Stomach (tissue), 9 donors: ENCODE results near the gene DCP1A. TPM values are rescaled to one million over a fixed set of nuclear protein-coding genes. Genes with fewer than 3 reads are reported as not detected.
A peak's percentile ranks its signal among the peaks of the same experiment; 100 is the strongest.

ENCODE experiments used
- DNase-seq, 2 donors: peaks; one replicate each; pipeline versions ENCODE4 v3.0.0 to v3.0.0-alpha.2; 2013 to 2019
- H3K27ac ChIP-seq, 5 donors: fragments of 200-600 bp in 4 of 5; sonication (generic) in 4 of 5; one replicate each; pipeline ENCODE4 v1.5.1; 2013 to 2019; ENCODE audit warnings: mild to moderate bottlenecking in 1 of 5, moderate library complexity in 1 of 5
- H3K27me3 ChIP-seq, 3 donors: fragments of 200-600 bp; sonication (generic); one replicate each; pipeline ENCODE4 v1.5.1; 2017 to 2019; ENCODE audit warnings: mixed run types in 1 of 3
- H3K36me3 ChIP-seq, 4 donors: fragments of 200-600 bp; sonication (generic); 1 replicate in 3 of 4; 2 replicates in 1 of 4; pipeline ENCODE4 v1.5.1; 2016 to 2019
- H3K4me1 ChIP-seq, 4 donors: fragments of 200-600 bp; sonication (generic); one replicate each; pipeline ENCODE4 v1.5.1; 2016 to 2019
- H3K4me3 ChIP-seq, 4 donors: fragments of 200-600 bp; sonication (generic) in 3 of 4; one replicate each; pipeline ENCODE4 v1.5.1; 2016 to 2019; ENCODE audit warnings: mild to moderate bottlenecking in 1 of 4
- H3K9me3 ChIP-seq, 4 donors: fragments of 200-600 bp; sonication (generic); one replicate each; pipeline ENCODE4 v1.5.1; 2016 to 2019
- CTCF ChIP-seq, 7 experiments: fragments of 450-650 bp in 4 of 7; fragments of 200-600 bp in 3 of 7; sonication (generic) in 3 of 7; IDR thresholded peaks; one replicate each; pipeline ENCODE4 v1.5.1; 2016 to 2019; ENCODE audit warnings: antibody characterized with exemption in 7 of 7, control low read depth in 2 of 7, mild to moderate bottlenecking in 1 of 7
- EP300 ChIP-seq: sonication (generic); formaldehyde crosslinking; IDR thresholded peaks from one replicate; pipeline ENCODE4 v1.6.1; 2017; ENCODE audit warnings: antibody characterized with exemption
- POLR2A ChIP-seq, 4 donors: fragments of 450-650 bp; IDR thresholded peaks; one replicate each; pipeline ENCODE4 v1.6.1; 2016; ENCODE audit warnings: antibody characterized with exemption in 4 of 4, control low read depth in 2 of 4, mild to moderate bottlenecking in 1 of 4, moderate library complexity in 1 of 4
- POLR2AphosphoS5 ChIP-seq, 3 donors: sonication (generic); formaldehyde crosslinking; IDR thresholded peaks; one replicate each; pipeline ENCODE4 v1.6.1; 2016; ENCODE audit warnings: antibody characterized with exemption in 3 of 3
- WGBS, 5 donors: extraction: QIAGEN DNeasy Blood & Tissue Kit in 3 of 5; methylation state at CpG; one replicate each; pipeline versions ENCODE4 v1.1.5 to v1.1.7; 2013 to 2018; 5-methylcytosine and 5-hydroxymethylcytosine counted together
- intact Hi-C: fragments of 100-400 bp; cut with DNase I; formaldehyde crosslinking; loops from one replicate; pipeline ENCODE4 v1.15.1; 2023; ENCODE audit warnings: low total_unique reads
- polyA plus RNA-seq, 3 donors: library from polyadenylated mRNA; stranded (reverse); fragments of 200-250 nt; gene quantifications; one replicate each; pipeline ENCODE4 v1.2.3, GENCODE V29; 2013
- total RNA-seq, 5 donors: library from RNA; depleted of rRNA; stranded (reverse); fragments of >200 nt; gene quantifications; one replicate each; pipeline versions ENCODE4 v1.1.0 to v1.2.3, GENCODE V29; 2014 to 2016
- donor health status: healthy with polysubstance abuse.
- donor health status: Bipolar disorder and iron deficiency.
- donor health status: healthy.

Gene DCP1A
- total and polyA plus RNA-seq, 8 donors = 4.5 to 20.6 (median 11.2) TPM

DNA sequence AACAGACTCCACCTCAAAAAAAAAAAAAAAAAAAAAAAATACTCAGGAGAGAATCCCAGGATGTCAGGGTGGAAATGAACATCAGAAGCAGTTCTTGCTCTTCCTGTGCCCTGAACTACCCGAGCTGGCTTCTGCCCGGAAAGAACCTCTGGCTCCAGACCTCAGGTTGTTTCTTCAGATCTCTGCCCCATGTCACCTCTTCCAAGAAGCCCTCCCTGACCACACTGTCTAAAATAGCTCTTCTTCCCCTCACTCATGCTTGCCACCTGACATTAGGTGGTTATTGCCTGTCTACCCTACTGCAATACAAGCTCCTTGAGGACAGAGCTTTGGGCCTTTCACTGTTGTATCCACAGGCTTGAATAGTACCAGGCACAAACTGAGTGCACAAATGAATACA, 99.7 kb downstream of the DCP1A start:
- H3K4me3 ChIP-seq = no peak overlapping the region
- DNase-seq = no peak
- peaks cover 47 to 89% (median 64%) of the 10 kb centered on the region in 4 donors for H3K4me1 ChIP-seq
- WGBS, 5 donors = 73 to 91% (median 82%) methylated on average over 2 of the region's 2 CpGs
- TF ChIP-seq POLR2AphosphoS5 (IDR thresholded peaks at IDR 0.05) (no peak), POLR2A (IDR thresholded peaks at IDR 0.05) (no peak), EP300 (no peak), CTCF (IDR thresholded peaks at IDR 0.05) (no peak)
- no peaks in the 10 kb centered on the region for H3K27me3 ChIP-seq
- no peaks in the 10 kb centered on the region for H3K9me3 ChIP-seq
- no peak overlapping the region for H3K27ac ChIP-seq
- H3K36me3 ChIP-seq = peaks cover 0 to 11% (median 4%) of the 10 kb centered on the region in 4 donors
- intact Hi-C loops = no loop called here

DNA sequence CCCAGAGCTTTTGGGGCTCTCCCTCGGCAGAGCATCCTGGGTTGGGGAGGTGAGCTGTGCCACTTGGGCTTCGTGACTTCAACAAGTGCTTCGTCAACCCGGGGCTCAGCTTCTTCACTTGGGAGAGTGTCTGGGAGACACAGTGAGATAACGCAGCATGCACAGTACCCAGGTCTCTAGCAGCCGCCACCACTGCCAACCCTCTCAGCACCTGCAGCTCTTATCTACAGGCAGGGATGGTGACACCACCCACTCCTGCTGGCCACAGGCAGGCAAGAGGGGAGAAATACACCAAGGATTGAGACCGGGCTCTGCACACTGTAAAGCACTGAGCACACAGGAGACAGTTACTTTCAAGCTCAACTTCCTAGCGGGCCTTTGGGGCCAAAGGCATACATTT, 103.1 kb downstream of the DCP1A start:
- Histone ChIP-seq H3K36me3 (peaks cover 27 to 41% (median 35%) of the 10 kb centered on the region in 4 donors), H3K27ac (peak overlapping the region in 1 of 5 donors; percentile 35), H3K9me3 (no peaks in the 10 kb centered on the region), H3K4me3 (no peak overlapping the region), H3K4me1 (peaks cover 31 to 86% (median 53%) of the 10 kb centered on the region in 4 donors), H3K27me3 (no peaks in the 10 kb centered on the region)
- WGBS, 5 donors = 41 to 76% (median 47%) methylated on average over 7 to 8 of the region's 8 CpGs
- peak in 1 of 2 donors; percentile 65 for DNase-seq
- TF ChIP-seq POLR2AphosphoS5 (IDR thresholded peaks at IDR 0.05) (no peak), CTCF (IDR thresholded peaks at IDR 0.05) (no peak), EP300 (no peak)
- intact Hi-C loops = no loop called here

GRCh38 chr3:53243785-53244184, 103.6 kb downstream of the DCP1A start:
- Histone ChIP-seq H3K4me3 (no peak overlapping the region), H3K4me1 (peaks cover 33 to 84% (median 54%) of the 10 kb centered on the region in 4 donors), H3K27ac (peak overlapping the region in 1 of 5 donors; percentile 35), H3K36me3 (peaks cover 32 to 46% (median 40%) of the 10 kb centered on the region in 4 donors), H3K27me3 (no peaks in the 10 kb centered on the region), H3K9me3 (no peaks in the 10 kb centered on the region)
- WGBS, 5 donors = 76 to 84% (median 81%) methylated on average over 8 of the region's 8 CpGs
- intact Hi-C loops = no loop called here
- DNase-seq = no peak
- TF ChIP-seq POLR2A (IDR thresholded peaks at IDR 0.05) = no peak
- TF ChIP-seq CTCF (IDR thresholded peaks at IDR 0.05) = no peak
- no peak for TF ChIP-seq EP300

DNA sequence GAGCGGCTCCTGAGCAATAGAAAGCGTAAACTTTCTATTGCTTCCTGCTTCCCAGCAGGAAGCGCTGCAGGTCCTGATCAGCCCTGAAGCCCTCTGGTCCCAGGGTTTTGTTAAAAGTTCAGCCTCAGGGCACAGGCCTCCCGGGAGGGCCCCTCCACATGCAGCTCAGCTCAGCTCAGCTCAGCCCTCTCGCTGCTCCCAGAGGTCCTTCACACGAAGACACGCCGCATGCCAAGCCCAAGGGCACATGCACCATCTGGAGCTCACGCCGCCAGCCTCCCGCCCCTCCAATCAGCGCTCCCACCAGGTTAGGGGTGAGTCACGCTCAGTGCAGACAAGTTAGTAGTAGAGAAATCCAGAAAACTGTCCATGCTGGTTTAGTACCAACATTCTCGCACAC, 104.2 kb downstream of the DCP1A start:
- H3K9me3 ChIP-seq = no peaks in the 10 kb centered on the region
- peaks cover 39 to 84% (median 61%) of the 10 kb centered on the region in 4 donors for H3K4me1 ChIP-seq
- peak overlapping the region in 2 of 5 donors; percentile 14 to 45 for H3K27ac ChIP-seq
- peak in 1 of 2 donors; percentile 55 for DNase-seq
- TF ChIP-seq EP300 (no peak), POLR2A (IDR thresholded peaks at IDR 0.05) (no peak), CTCF (IDR thresholded peaks at IDR 0.05) (no peak), POLR2AphosphoS5 (IDR thresholded peaks at IDR 0.05) (no peak)
- H3K36me3 ChIP-seq = peaks cover 34 to 52% (median 46%) of the 10 kb centered on the region in 4 donors
- H3K27me3 ChIP-seq = no peaks in the 10 kb centered on the region
- H3K4me3 ChIP-seq = no peak overlapping the region
- 54 to 80% (median 74%) methylated on average over 14 of the region's 14 CpGs for WGBS, 5 donors
- intact Hi-C loops = no loop called here
